ENCODE results near the gene CYB5R2.

Gene CYB5R2

GRCh38 chr11:7637447-7638157, 35.7 kb downstream of the CYB5R2 start:
- no peak for DNase-seq (ENCODE audit: low read depth)

GRCh38 chr11:7636350-7636749, 37.0 kb downstream of the CYB5R2 start:
- no peak for DNase-seq (ENCODE audit: low read depth)

DNA sequence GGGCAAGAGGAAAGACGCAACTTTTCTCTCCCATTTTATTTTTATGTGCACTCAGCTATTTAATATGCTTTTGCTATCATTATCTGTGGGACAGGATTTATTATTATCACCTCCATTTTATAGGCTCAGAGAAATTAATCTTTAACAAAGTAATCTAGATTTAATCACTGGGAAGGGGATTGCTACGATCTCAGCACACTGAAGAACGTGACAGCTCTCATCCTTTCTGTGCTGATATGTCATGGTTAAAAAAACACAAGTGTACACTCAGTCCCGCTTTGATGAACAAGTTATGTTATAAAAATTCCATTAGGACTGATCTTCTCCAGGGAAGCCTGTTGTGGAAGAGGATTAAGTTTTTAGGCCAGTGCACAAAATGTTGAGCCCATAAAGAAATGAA, 37.6 kb downstream of the CYB5R2 start:
- DNase-seq (ENCODE audit: low read depth) = no peak

DNA sequence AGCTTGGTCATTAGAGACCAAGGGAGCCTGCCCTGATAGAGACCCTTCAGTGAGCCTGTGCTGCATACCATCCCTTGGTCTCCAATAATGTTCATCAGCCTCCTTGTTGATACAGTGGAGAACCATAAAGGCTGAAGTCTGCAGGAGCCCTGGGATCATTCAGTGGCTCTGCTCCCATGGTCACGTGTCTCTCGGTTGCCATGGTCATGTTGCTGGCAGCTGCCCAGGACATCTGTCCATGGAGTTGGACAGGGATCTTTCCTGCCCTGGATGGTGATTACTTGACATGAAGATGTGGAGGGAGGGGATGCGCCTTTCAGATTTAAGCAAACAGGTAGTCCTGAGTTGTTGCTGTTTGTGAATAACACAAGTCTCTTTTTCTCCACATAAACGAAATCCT, 38.2 kb downstream of the CYB5R2 start:
- no peak for DNase-seq (ENCODE audit: low read depth)

DNA sequence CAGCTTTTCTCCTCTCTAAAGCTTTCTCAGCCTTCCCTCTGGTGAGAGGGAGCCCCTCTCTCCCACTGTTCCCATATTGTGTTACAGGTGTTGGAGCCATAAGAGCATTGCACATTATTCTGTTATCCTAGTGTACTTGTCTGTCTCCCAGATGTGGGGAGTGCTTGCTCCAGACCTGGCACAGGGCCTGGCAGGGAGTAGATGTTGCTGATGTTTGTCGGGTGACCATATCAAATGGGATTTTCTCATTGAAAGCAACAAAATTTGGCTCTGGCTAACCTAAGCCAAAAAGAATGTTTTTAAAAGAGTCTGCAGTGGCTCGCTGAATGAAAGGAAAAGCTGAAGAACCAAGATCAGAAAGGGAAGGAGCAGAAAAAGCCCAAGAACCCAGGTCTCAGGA, 41.1 kb downstream of the CYB5R2 start:
- DNase-seq (ENCODE audit: low read depth) = no peak

DNA sequence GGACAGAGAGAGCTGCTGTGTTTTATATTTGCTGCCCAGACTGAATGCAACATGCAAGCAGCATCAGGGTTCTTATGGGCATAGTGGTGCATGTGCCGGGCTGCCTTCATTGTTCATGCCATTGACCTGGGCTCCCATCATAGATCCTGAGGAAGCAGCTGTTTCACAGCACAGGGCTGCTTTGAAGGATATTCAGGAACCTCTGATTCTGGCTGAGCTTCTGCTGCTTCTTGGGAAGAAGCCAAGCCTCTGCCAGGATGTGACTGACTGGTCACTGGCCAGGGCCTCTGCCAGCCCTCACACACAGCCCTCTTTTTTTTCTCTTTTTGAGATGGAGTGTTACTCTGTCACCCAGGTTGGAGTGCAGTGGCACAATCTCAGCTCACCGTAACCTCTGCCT, 43.3 kb downstream of the CYB5R2 start:
- no peak for DNase-seq (ENCODE audit: low read depth)

DNA sequence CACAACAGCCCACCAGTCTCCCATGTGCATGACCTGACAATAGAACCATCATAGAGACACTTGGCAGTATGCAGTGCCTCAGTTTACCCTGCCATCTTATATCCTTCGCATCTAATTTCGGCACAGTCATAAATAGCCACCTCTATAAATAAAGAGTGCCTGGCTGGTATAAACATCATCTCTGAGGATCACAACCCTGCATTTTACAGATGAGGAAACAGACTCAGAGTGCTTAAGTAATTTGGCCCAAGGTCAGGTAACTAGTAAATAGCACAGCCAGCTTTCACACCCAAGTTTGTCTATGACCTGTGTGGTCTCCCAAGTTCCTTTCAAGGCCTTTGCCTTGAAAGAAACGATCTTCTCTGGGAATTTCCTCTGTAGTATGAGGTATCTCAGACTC, 44.6 kb downstream of the CYB5R2 start:
- DNase-seq (ENCODE audit: low read depth) = no peak

- no peak for DNase-seq (ENCODE audit: low read depth)
These were observed 50.6 kb downstream of the CYB5R2 start for GRCh38 chr11:7622721-7623120.

DNA sequence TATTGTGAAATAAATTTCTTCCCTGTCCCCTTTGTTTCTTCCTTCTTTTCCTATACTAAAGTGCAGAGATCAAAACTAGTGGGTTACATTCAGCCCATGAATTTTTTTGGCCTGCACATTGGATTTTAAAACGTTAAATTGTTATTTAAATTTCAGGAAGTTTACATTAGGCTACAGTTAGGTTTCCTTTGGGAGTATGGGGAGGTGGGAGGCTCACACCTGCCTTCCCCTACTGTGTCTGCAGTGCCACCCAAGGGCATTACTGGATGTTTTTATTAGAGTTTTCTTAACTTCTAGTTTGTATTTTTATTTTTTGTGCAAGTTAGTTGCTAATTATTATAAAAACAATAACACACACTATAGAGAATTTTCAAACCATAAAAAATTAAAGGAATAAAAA, 51.7 kb downstream of the CYB5R2 start:
- no peak for DNase-seq (ENCODE audit: low read depth)

- no peak for DNase-seq (ENCODE audit: low read depth)
These were observed 52.2 kb downstream of the CYB5R2 start for GRCh38 chr11:7621090-7621489.

GRCh38 chr11:7619322-7619721, 54.0 kb downstream of the CYB5R2 start:
- no peak for DNase-seq (ENCODE audit: low read depth)

GRCh38 chr11:7617032-7617431, 56.3 kb downstream of the CYB5R2 start:
- no peak for DNase-seq (ENCODE audit: low read depth)

Data from stimulated activated CD8-positive, alpha-beta memory T cell treated with anti-CD3 and anti-CD28 coated beads, Interleukin-12 subunit alpha, Interleukin-12 subunit beta, amount 100 ng/mL, for 1 hour (primary cell).